SH-SY5Y (cell line): ENCODE data around the gene YKT6.

ENCODE experiments used
- GATA2 ChIP-seq: IDR thresholded peaks from 2 replicates; pipeline ENCODE4 v1.6.1; 2011; ENCODE audit warnings: mild to moderate bottlenecking, low read depth, low read length
- GATA3 ChIP-seq: IDR thresholded peaks from 2 replicates; pipeline ENCODE4 v1.6.1; 2011; ENCODE audit warnings: low read depth, mild to moderate bottlenecking, low read length, moderate library complexity

- TF ChIP-seq GATA2: no peak
- no peak for TF ChIP-seq GATA3
Observed at GRCh38 chr7:44206008-44206407, 5.2 kb downstream of the YKT6 start.
